Subcutaneous abdominal adipose tissue (tissue), 5 donors: ENCODE results near the gene ETV3L.

Experiments
- H3K27ac ChIP-seq: one replicate; pipeline ENCODE4 v1.7.0; 2013; ENCODE audit warnings: low read depth, mild to moderate bottlenecking, inconsistent platforms, low read length, moderate library complexity
- H3K27me3 ChIP-seq, 5 donors: one replicate each; pipeline ENCODE4 v1.7.0; 2013; ENCODE audit warnings: low read length in 5 of 5, inconsistent platforms in 1 of 5; ENCODE audit not compliant: control insufficient read depth in 5 of 5, insufficient read depth in 4 of 5
- H3K36me3 ChIP-seq, 5 donors: one replicate each; pipeline ENCODE4 v1.7.0; 2013; ENCODE audit warnings: low read length in 5 of 5; ENCODE audit not compliant: control insufficient read depth in 5 of 5, insufficient read depth in 5 of 5
- H3K4me1 ChIP-seq, 5 donors: one replicate each; pipeline ENCODE4 v1.7.0; 2013; ENCODE audit warnings: low read length in 5 of 5, mild to moderate bottlenecking in 3 of 5, moderate library complexity in 1 of 5; ENCODE audit not compliant: control insufficient read depth in 5 of 5, insufficient read depth in 5 of 5
- H3K4me3 ChIP-seq, 5 donors: one replicate each; pipeline ENCODE4 v1.7.0; 2013; ENCODE audit warnings: low read length in 5 of 5, low read depth in 1 of 5
- H3K9ac ChIP-seq, 5 donors: one replicate each; pipeline ENCODE4 v1.7.0; 2013; ENCODE audit warnings: low read length in 5 of 5, mild to moderate bottlenecking in 4 of 5, moderate library complexity in 3 of 5
- H3K9me3 ChIP-seq, 5 donors: one replicate each; pipeline ENCODE4 v1.7.0; 2013; ENCODE audit warnings: low read length in 5 of 5; ENCODE audit not compliant: control insufficient read depth in 5 of 5
- donor health status: healthy.
- donor health status: healthy.
- donor health status: healthy.
- donor health status: healthy.
- donor health status: healthy.

Gene ETV3L

DNA sequence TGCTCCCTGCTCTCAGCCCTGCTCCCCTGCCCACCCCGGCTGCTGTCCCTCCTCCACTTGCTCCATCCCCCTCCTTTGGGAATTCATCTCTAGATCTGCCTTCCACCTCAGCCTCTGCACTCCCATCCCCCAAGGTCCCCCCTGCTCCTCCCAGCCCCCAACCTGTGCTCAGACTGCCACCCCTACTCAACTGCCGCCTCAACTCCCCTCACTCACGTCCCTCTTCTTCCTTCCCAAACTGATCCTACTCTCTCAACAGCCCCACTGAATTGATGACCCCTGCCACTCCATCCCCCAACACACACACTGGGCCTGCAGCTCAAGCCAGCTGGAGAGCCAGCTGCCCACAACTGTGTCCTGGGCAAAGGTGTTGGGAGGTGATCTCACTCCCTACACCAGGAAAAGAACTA lies 15.8 kb upstream of the ETV3L start:
- H3K9me3 ChIP-seq, result no peaks in the 10 kb centered on the region
- H3K4me3 ChIP-seq, result no peak overlapping the region
- peaks cover 0 to 19% (median 6%) of the 10 kb centered on the region in 5 donors for H3K27me3 ChIP-seq
- H3K36me3 ChIP-seq, result peaks cover 0 to 3% (median 0%) of the 10 kb centered on the region in 5 donors
- no peak overlapping the region for H3K9ac ChIP-seq
- H3K27ac ChIP-seq, result no peak overlapping the region
- H3K4me1 ChIP-seq, result peaks cover 0 to 18% (median 8%) of the 10 kb centered on the region in 5 donors

DNA sequence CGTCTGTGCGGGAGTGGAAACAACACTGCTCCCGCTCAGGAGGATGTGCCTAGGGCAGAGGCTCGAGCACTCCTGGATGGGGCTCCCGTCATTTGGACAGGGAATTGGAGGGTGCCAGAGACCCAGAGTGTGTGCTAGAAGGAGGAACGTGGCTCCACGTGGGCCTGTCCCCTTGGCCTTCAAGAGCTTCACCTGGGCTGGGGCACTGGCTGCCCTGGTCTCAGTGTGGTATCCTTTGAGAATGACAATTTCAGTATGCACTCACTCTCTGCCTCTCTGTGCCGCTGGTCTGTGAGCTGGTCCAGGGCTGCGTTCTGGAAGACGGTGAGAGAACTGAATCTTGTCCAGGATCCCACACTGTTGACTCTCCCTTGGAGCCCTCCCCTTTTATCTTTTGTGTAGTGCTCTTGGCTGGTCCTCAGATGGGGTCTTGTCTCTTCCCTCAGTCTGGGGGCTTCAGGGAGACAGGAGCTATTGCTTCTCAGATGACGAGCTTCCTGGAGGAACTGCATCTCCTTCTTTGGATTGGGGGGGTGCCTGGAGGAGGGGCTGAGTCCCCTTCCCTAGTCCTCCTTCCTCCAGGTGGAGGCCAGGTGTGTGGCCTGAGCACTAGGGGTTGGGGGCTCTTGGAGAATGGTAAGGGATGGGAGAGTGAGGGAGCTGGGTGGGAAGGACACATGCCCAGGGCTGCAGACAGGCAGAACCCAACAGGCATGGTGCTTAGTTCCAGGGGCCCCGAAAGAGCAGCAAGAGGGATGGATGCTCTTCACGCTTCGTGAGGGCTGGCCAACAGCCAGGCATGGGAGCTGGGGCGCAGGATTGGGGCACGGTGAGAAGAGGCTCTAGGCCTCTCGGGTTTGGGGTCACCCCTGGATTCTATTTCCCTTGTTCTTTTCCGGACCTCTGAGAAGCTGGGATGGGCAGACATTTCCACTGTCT lies 14.8 kb upstream of the ETV3L start:
- Histone ChIP-seq H3K4me1 (peaks cover 0 to 18% (median 8%) of the 10 kb centered on the region in 5 donors), H3K27me3 (peaks cover 0 to 22% (median 6%) of the 10 kb centered on the region in 5 donors), H3K4me3 (no peak overlapping the region), H3K9me3 (no peaks in the 10 kb centered on the region), H3K9ac (no peak overlapping the region), H3K36me3 (peaks cover 0 to 1% (median 0%) of the 10 kb centered on the region in 5 donors), H3K27ac (no peak overlapping the region)

DNA sequence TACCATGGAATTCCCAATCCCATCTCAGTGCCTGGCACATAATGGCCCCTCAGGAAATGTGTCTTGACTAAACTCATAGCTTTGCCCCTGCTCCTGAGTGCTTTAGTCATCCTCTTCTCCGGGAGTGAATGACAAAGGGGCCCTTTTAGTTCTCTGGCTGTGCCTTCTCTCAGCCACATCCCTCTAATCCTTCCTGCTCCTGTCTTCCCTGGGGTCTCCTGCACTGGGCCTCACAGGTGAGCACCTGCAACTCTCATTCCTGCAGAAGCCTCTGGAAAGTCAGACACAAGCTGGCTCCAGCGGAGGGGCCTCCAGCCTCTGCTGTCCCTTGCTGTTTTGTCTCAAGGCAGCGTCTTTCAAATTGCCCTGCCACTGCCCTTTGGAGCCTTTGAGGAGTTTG lies 14.0 kb upstream of the ETV3L start:
- H3K9me3 ChIP-seq, result no peaks in the 10 kb centered on the region
- no peak overlapping the region for H3K9ac ChIP-seq
- H3K4me1 ChIP-seq, result peaks cover 0 to 18% (median 8%) of the 10 kb centered on the region in 5 donors
- no peaks in the 10 kb centered on the region for H3K36me3 ChIP-seq
- H3K27me3 ChIP-seq, result peaks cover 0 to 24% (median 11%) of the 10 kb centered on the region in 5 donors
- no peak overlapping the region for H3K27ac ChIP-seq
- H3K4me3 ChIP-seq, result no peak overlapping the region

DNA sequence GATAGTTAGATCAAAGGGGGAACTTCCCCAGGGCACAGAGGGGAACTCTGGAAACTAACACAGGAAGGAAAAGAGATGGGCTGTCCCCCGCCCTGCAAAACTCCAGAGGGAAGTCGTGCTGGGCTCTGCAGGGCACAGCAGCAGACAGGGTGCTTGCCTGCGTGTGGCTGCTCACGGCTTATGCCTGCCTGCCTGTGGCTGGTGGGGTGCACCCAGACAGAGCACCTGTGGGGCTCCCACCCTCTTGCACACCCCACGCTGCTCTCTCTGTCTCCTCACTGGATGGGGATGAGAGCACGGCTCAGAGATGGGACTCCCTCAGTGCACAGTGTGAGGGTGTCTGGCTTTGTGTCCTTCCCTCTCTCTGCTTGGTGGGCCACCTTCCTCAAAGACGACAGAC lies 13.5 kb upstream of the ETV3L start:
- Histone ChIP-seq H3K27me3 (peaks cover 0 to 26% (median 11%) of the 10 kb centered on the region in 5 donors), H3K36me3 (no peaks in the 10 kb centered on the region), H3K9ac (no peak overlapping the region), H3K27ac (no peak overlapping the region), H3K9me3 (no peaks in the 10 kb centered on the region), H3K4me3 (peak overlapping the region in 1 of 5 donors; percentile 25), H3K4me1 (peaks cover 0 to 18% (median 8%) of the 10 kb centered on the region in 5 donors)

DNA sequence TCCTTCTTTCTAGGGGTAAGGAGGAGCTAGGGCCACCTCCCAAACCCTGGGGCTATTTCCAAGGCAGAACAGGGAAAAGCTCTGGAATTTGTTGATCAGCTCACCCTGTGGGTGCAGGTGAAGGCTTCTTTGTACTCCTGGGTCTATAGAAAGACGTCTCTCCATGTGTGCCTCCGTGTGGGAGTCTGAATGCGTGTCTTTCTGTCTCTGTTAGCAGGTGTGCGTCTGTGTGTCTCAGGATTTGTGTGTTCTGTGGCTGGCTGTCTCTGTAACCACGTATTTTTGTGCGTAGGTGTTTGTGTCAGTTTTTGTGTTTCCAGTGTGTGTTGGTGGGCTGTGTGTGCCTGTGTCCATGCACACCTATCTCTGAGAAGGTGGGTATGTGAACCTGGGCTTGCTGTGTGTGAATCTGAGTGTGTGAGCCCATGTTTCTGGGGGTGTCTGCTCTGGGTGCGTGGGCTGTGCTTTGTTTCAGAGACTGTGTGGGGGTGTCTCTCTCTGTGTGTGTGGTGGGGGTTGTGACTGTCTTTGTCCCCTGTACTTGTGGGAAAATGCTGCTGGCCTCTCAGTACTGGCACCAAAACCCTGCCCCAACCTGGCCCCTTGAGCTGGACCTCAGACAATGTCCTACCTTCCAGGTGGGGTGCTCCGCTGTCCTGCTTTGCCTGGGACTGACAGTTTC lies 12.7 kb upstream of the ETV3L start:
- Histone ChIP-seq H3K27ac (no peak overlapping the region), H3K36me3 (no peaks in the 10 kb centered on the region), H3K4me3 (no peak overlapping the region), H3K9ac (no peak overlapping the region), H3K9me3 (no peaks in the 10 kb centered on the region), H3K4me1 (peaks cover 0 to 24% (median 8%) of the 10 kb centered on the region in 5 donors), H3K27me3 (peaks cover 7 to 34% (median 15%) of the 10 kb centered on the region in 5 donors)

DNA sequence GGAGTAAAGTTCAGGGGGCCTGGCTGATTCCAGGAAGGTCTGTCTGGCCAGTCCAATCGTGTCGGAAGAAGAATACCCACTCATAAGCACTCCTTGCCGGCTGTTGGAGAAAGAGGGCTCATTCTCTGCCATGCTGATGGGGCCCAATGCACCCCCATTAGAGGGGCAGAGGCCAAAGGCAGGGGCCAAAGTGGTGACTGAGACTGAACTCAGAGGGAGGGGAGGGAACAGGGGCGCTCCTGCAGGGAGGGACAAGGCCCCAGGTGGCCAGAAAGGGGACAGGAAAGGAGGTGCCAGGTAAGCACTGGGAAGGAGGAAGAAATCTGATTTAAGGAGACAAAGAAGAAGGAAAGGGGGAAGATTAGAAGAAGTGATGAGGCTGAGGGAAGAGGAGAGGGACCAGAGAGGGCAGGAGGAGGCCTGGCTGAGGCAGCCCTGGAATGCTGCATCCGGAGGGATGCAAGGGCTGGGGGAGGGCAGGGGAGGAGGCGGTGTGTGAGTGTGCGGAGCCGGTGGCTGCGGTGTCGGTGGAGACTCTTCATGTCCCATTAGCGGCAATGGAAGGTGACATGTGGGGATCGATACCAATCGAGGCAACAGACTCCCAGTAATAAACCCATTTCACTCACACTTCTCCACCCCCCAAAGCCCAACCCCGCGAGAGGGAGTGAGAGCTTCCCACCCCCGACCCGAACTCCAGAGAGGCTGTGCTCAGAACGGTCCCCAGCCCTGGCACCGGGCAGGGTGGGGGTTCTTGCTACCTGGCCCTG lies 12.0 kb upstream of the ETV3L start:
- H3K36me3 ChIP-seq, result no peaks in the 10 kb centered on the region
- H3K4me1 ChIP-seq, result peaks cover 0 to 31% (median 14%) of the 10 kb centered on the region in 5 donors
- peaks cover 14 to 39% (median 17%) of the 10 kb centered on the region in 5 donors for H3K27me3 ChIP-seq
- H3K4me3 ChIP-seq, result no peak overlapping the region
- H3K27ac ChIP-seq, result no peak overlapping the region
- H3K9ac ChIP-seq, result no peak overlapping the region
- H3K9me3 ChIP-seq, result no peaks in the 10 kb centered on the region

DNA sequence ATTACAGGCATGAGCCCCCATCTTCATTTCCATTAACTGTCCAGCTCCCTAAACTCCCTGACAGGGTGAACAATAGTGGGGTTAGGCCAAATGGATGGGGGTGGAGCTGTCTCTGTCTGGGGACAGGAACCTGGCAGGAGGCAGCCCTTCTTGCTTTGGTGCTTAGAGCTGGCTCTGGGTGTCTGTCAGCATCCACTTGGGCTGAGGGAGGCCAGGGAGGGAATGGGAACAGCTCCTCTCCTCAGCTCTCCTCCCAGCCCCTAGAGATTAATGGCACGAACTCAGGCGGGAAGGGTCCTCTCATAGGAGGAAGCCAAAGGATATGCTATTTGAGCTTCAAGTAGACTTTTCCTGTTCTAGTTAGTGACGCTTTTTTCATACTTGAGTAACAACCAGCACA lies 11.1 kb upstream of the ETV3L start:
- H3K4me3 ChIP-seq, result no peak overlapping the region
- no peak overlapping the region for H3K27ac ChIP-seq

DNA sequence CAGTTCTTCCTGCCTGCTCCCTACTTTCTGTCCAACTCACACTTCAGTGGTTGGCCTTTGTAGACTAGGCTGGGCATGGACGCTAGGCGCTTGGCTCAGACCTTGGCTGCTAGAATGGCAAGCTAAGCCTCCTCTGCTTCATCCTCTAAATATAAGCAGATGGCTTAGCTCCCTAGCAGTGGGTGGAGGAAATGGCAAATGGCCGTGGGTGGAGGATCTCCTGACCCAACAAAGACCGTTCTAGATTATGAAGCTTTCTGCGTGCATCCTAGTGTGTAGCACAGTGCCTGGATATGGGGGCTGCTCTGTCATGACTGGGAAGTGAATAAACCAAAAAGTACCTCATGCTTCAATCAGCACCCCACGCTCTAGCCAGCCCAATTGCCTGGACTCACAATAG lies 10.4 kb upstream of the ETV3L start:
- no peak overlapping the region for H3K9ac ChIP-seq
- H3K27me3 ChIP-seq, result peaks cover 16 to 48% (median 18%) of the 10 kb centered on the region in 5 donors
- no peaks in the 10 kb centered on the region for H3K36me3 ChIP-seq
- H3K4me1 ChIP-seq, result peaks cover 0 to 44% (median 14%) of the 10 kb centered on the region in 5 donors
- H3K9me3 ChIP-seq, result no peaks in the 10 kb centered on the region
- H3K4me3 ChIP-seq, result no peak overlapping the region
- H3K27ac ChIP-seq, result no peak overlapping the region

More for the DNA sequence above, 11.1 kb upstream of the ETV3L start:
- Histone ChIP-seq H3K4me1 (peaks cover 0 to 39% (median 14%) of the 10 kb centered on the region in 5 donors), H3K9ac (no peak overlapping the region), H3K36me3 (no peaks in the 10 kb centered on the region), H3K27me3 (peaks cover 16 to 46% (median 18%) of the 10 kb centered on the region in 5 donors), H3K9me3 (no peaks in the 10 kb centered on the region)

DNA sequence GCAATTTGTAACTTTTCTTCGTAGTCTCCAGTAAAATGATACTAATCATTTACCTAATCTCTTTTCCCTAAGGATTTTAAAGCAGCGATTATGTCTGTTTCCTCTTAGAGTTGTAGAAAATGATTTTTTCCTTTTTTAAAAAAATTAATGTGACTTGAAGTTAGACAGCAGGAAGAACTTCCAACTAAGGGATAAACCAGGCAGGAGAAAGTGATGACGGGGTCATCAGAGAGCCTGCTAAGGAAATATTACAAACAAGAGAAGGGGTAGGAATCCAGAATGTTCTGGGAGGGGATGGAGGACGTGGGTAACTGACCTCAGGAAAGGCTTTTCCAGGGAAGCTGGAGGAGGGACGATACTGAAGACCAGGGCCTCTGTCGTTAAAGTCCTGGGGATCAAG lies 8.8 kb upstream of the ETV3L start:
- H3K9ac ChIP-seq, result no peak overlapping the region
- H3K36me3 ChIP-seq, result no peaks in the 10 kb centered on the region
- H3K4me1 ChIP-seq, result peaks cover 0 to 36% (median 15%) of the 10 kb centered on the region in 5 donors
- H3K9me3 ChIP-seq, result no peaks in the 10 kb centered on the region
- no peak overlapping the region for H3K4me3 ChIP-seq
- H3K27me3 ChIP-seq, result peaks cover 16 to 42% (median 18%) of the 10 kb centered on the region in 5 donors
- H3K27ac ChIP-seq, result no peak overlapping the region
